T-helper 2 cell (primary cell): ENCODE measurements around the gene USP10.

Source experiments
- DNase-seq, 5 experiments: peaks; one replicate each; pipeline versions ENCODE4 v3.0.0 to v3.0.0-alpha.2; 2012 to 2022

The USP10 gene

GRCh38 chr16:84700446-84701300, 873 bp downstream of the USP10 start:
- peak in 3 of 5 experiments; percentile 6 to 71 (median 34) for DNase-seq

GRCh38 chr16:84703681-84704080, 3.9 kb downstream of the USP10 start:
- DNase-seq, result no peak

GRCh38 chr16:84704253-84704652, 4.5 kb downstream of the USP10 start:
- no peak for DNase-seq

- no peak for DNase-seq
Measured at GRCh38 chr16:84706856-84707255, 7.1 kb downstream of the USP10 start.

- no peak for DNase-seq
Measured at GRCh38 chr16:84709609-84710008, 9.8 kb downstream of the USP10 start.

- DNase-seq, result no peak
Measured at GRCh38 chr16:84710686-84711085, 10.9 kb downstream of the USP10 start.

- DNase-seq, result no peak
Measured at GRCh38 chr16:84712138-84712671, 12.4 kb downstream of the USP10 start.

- no peak for DNase-seq
Measured at GRCh38 chr16:84712801-84713775, 13.3 kb downstream of the USP10 start.

GRCh38 chr16:84714028-84714427, 14.2 kb downstream of the USP10 start:
- DNase-seq, result no peak

GRCh38 chr16:84715424-84715823, 15.6 kb downstream of the USP10 start:
- DNase-seq, result no peak

GRCh38 chr16:84715854-84716253, 16.1 kb downstream of the USP10 start:
- no peak for DNase-seq

GRCh38 chr16:84716740-84717139, 16.9 kb downstream of the USP10 start:
- DNase-seq, result no peak

GRCh38 chr16:84717484-84717883, 17.7 kb downstream of the USP10 start:
- DNase-seq, result no peak

GRCh38 chr16:84720177-84720579, 20.4 kb downstream of the USP10 start:
- no peak for DNase-seq

GRCh38 chr16:84722068-84722467, 22.3 kb downstream of the USP10 start:
- DNase-seq, result no peak

GRCh38 chr16:84723906-84724305, 24.1 kb downstream of the USP10 start:
- DNase-seq, result no peak

- DNase-seq, result peak in 1 of 5 experiments; percentile 78
Measured at GRCh38 chr16:84724606-84725309, 25.0 kb downstream of the USP10 start.

GRCh38 chr16:84725481-84726078, 25.8 kb downstream of the USP10 start:
- DNase-seq, result no peak

GRCh38 chr16:84726079-84726668, 26.4 kb downstream of the USP10 start:
- peak; percentile 52 to 78 (median 77) for DNase-seq

GRCh38 chr16:84726669-84727467, 27.1 kb downstream of the USP10 start:
- DNase-seq, result no peak
